WTC11 (cell line): ENCODE data around the gene BABAM2.

Experiments used
- FOXP1 ChIP-seq: sonication (generic); formaldehyde crosslinking; IDR thresholded peaks from 2 replicates; pipeline ENCODE4 v1.8.0; 2022; ENCODE audit warnings: missing genetic modification reagents, mild to moderate bottlenecking, moderate library complexity, borderline replicate concordance
- GABPB1 ChIP-seq: sonication (generic); formaldehyde crosslinking; IDR thresholded peaks from 2 replicates; pipeline ENCODE4 v1.8.1; 2023; ENCODE audit warnings: mild to moderate bottlenecking, missing genetic modification reagents
- IRF1 ChIP-seq: sonication (generic); formaldehyde crosslinking; IDR thresholded peaks from 2 replicates; pipeline ENCODE4 v1.8.0; 2023; ENCODE audit warnings: missing genetic modification reagents
- IRF2 ChIP-seq: sonication (generic); formaldehyde crosslinking; IDR thresholded peaks from 2 replicates; pipeline ENCODE4 v1.8.0; 2022; ENCODE audit warnings: low read depth, missing genetic modification reagents, borderline replicate concordance
- MAX ChIP-seq: sonication (generic); formaldehyde crosslinking; IDR thresholded peaks from 2 replicates; pipeline ENCODE4 v1.8.0; 2022; ENCODE audit warnings: mild to moderate bottlenecking, missing genetic modification reagents
- MLX ChIP-seq: sonication (generic); formaldehyde crosslinking; IDR thresholded peaks from 2 replicates; pipeline ENCODE4 v1.8.1; 2023; ENCODE audit warnings: mild to moderate bottlenecking, missing genetic modification reagents, moderate library complexity
- NFE2L1 ChIP-seq: sonication (generic); formaldehyde crosslinking; IDR thresholded peaks from 2 replicates; pipeline ENCODE4 v1.8.1; 2023; ENCODE audit warnings: missing genetic modification reagents
- NFYB ChIP-seq: sonication (generic); formaldehyde crosslinking; conservative IDR thresholded peaks from 2 replicates; pipeline ENCODE4 v1.8.0; 2022; ENCODE audit warnings: low read depth, missing genetic modification reagents
- RORB ChIP-seq: fragments of 250-450 bp; sonication (Bioruptor Pico); IDR thresholded peaks from 2 replicates; pipeline ENCODE4 v1.9.0; 2021; ENCODE audit warnings: mild to moderate bottlenecking
- ZSCAN18 ChIP-seq: fragments of 250-450 bp; sonication (Bioruptor Pico); IDR thresholded peaks from 2 replicates; pipeline ENCODE4 v2.1.2; 2022; ENCODE audit warnings: mild to moderate bottlenecking, moderate library complexity
- TF ChIP-seq, protein P1 (sequence below): fragments of 200-600 bp; IDR thresholded peaks from 2 replicates; pipeline ENCODE4 v1.8.0; 2022; ENCODE audit warnings: antibody characterized with exemption
- TF ChIP-seq, protein P2 (sequence below): fragments of 250-450 bp; sonication (Bioruptor Pico); IDR thresholded peaks from 2 replicates; pipeline ENCODE4 v1.8.0; 2021; ENCODE audit warnings: mild to moderate bottlenecking
- TF ChIP-seq, protein P3 (sequence below): fragments of 250-450 bp; sonication (Bioruptor Pico); IDR thresholded peaks from 2 replicates; pipeline ENCODE4 v1.9.0; 2021; ENCODE audit warnings: moderate library complexity, mild to moderate bottlenecking, inconsistent platforms, borderline replicate concordance

- TF ChIP-seq, protein P1, sequence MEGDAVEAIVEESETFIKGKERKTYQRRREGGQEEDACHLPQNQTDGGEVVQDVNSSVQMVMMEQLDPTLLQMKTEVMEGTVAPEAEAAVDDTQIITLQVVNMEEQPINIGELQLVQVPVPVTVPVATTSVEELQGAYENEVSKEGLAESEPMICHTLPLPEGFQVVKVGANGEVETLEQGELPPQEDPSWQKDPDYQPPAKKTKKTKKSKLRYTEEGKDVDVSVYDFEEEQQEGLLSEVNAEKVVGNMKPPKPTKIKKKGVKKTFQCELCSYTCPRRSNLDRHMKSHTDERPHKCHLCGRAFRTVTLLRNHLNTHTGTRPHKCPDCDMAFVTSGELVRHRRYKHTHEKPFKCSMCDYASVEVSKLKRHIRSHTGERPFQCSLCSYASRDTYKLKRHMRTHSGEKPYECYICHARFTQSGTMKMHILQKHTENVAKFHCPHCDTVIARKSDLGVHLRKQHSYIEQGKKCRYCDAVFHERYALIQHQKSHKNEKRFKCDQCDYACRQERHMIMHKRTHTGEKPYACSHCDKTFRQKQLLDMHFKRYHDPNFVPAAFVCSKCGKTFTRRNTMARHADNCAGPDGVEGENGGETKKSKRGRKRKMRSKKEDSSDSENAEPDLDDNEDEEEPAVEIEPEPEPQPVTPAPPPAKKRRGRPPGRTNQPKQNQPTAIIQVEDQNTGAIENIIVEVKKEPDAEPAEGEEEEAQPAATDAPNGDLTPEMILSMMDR = no peak
- TF ChIP-seq FOXP1 (CRISPR knock-in tag) (no peak), IRF2 (CRISPR knock-in tag) (no peak), NFYB (CRISPR knock-in tag) (no peak), MLX (no peak), MAX (no peak), GABPB1 (CRISPR knock-in tag) (no peak), NFE2L1 (CRISPR knock-in tag) (no peak), RORB (CRISPR knock-in tag) (no peak), IRF1 (no peak), ZSCAN18 (no peak)
- TF ChIP-seq, protein P2, sequence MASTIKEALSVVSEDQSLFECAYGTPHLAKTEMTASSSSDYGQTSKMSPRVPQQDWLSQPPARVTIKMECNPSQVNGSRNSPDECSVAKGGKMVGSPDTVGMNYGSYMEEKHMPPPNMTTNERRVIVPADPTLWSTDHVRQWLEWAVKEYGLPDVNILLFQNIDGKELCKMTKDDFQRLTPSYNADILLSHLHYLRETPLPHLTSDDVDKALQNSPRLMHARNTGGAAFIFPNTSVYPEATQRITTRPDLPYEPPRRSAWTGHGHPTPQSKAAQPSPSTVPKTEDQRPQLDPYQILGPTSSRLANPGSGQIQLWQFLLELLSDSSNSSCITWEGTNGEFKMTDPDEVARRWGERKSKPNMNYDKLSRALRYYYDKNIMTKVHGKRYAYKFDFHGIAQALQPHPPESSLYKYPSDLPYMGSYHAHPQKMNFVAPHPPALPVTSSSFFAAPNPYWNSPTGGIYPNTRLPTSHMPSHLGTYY (CRISPR knock-in tag) = no peak
- TF ChIP-seq, protein P3, sequence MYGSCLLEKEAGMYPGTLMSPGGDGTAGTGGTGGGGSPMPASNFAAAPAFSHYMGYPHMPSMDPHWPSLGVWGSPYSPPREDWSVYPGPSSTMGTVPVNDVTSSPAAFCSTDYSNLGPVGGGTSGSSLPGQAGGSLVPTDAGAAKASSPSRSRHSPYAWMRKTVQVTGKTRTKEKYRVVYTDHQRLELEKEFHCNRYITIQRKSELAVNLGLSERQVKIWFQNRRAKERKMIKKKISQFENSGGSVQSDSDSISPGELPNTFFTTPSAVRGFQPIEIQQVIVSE (CRISPR knock-in tag) = no peak
Measured at GRCh38 chr2:27857417-27858172, 32.9 kb upstream of the BABAM2 start.
